Neural cell (in vitro differentiated cells): ENCODE data around the gene RASSF4. TPM values are rescaled to one million over a fixed set of nuclear protein-coding genes. Genes with fewer than 3 reads are reported as not detected.

Source experiments
- H2AFZ ChIP-seq: fragments of 200-600, 300-800 bp; sonication (generic), shearing (Covaris generic); 2 replicates; pipeline ENCODE4 v1.6.0; 2014; ENCODE audit warnings: low read depth, mild to moderate bottlenecking, antibody characterized with exemption, low read length, moderate library complexity
- H3F3A ChIP-seq: fragments of 200-600 bp; shearing (Covaris generic); 2 replicates; pipeline ENCODE4 v1.6.1; 2016; ENCODE audit warnings: mild to moderate bottlenecking, moderate library complexity, mixed read lengths, antibody characterized with exemption, low read length; ENCODE audit not compliant: insufficient read depth, poor library complexity, severe bottlenecking
- H3K27ac ChIP-seq: fragments of 200-600, 300-800 bp; sonication (generic), shearing (Covaris generic); 2 replicates; pipeline ENCODE4 v1.5.1; 2014; ENCODE audit warnings: mild to moderate bottlenecking, low read length, moderate library complexity
- H3K27me3 ChIP-seq: fragments of 300-800, 200-600 bp; sonication (generic), shearing (Covaris generic); 2 replicates; pipeline ENCODE4 v1.6.0; 2014; ENCODE audit warnings: mild to moderate bottlenecking, low read depth, low read length, moderate library complexity; ENCODE audit not compliant: insufficient read depth
- H3K36me3 ChIP-seq: fragments of 300-800, 200-600 bp; sonication (generic), shearing (Covaris generic); 2 replicates; pipeline ENCODE4 v1.5.1; 2014; ENCODE audit warnings: mild to moderate bottlenecking, antibody characterized with exemption, low read length, moderate library complexity; ENCODE audit not compliant: insufficient read depth
- H3K4me2 ChIP-seq: fragments of 300-800, 200-600 bp; sonication (generic), shearing (Covaris generic); 2 replicates; pipeline ENCODE4 v1.6.0; 2014; ENCODE audit warnings: mild to moderate bottlenecking, low read length
- H3K4me3 ChIP-seq: fragments of 300-800, 200-600 bp; sonication (generic), shearing (Covaris generic); 2 replicates; pipeline ENCODE4 v1.5.1; 2014; ENCODE audit warnings: mild to moderate bottlenecking, low read length, moderate library complexity
- H3K79me2 ChIP-seq: fragments of 200-600 bp; shearing (Covaris generic); replicated peaks from 2 replicates; pipeline ENCODE4 v1.6.0; 2014; ENCODE audit warnings: mild to moderate bottlenecking, low read length, moderate library complexity; ENCODE audit not compliant: insufficient read depth
- H3K9ac ChIP-seq: fragments of 300-800, 200-600 bp; sonication (generic), shearing (Covaris generic); 2 replicates; pipeline ENCODE4 v1.6.1; 2016; ENCODE audit warnings: mild to moderate bottlenecking, low read length, mixed read lengths
- H3K9me2 ChIP-seq: fragments of 200-600 bp; shearing (Covaris generic); 2 replicates; pipeline ENCODE4 v1.6.1; 2016; ENCODE audit warnings: mild to moderate bottlenecking, low read length, mixed read lengths; ENCODE audit not compliant: insufficient read depth
- H3K9me3 ChIP-seq: fragments of 200-600, 300-800 bp; sonication (generic), shearing (Covaris generic); 2 replicates; pipeline ENCODE4 v1.6.1; 2016; ENCODE audit warnings: mild to moderate bottlenecking, mixed run types, low read length, moderate library complexity, mixed read lengths
- H4K20me1 ChIP-seq: fragments of 200-600 bp; shearing (Covaris generic); 2 replicates; pipeline ENCODE4 v1.6.1; 2016; ENCODE audit warnings: mild to moderate bottlenecking, mixed run types; ENCODE audit not compliant: insufficient read depth
- CTCF ChIP-seq: fragments of 450-650 bp; IDR thresholded peaks from 2 replicates; pipeline ENCODE4 v1.5.1; 2014; ENCODE audit warnings: antibody characterized with exemption, mild to moderate bottlenecking, moderate library complexity; ENCODE audit not compliant: poor library complexity, severe bottlenecking
- EP300 ChIP-seq: fragments of 450-650 bp; conservative IDR thresholded peaks from 2 replicates; pipeline ENCODE4 v1.6.1; 2014; ENCODE audit warnings: antibody characterized with exemption, mild to moderate bottlenecking, moderate library complexity; ENCODE audit not compliant: poor library complexity, severe bottlenecking
- EZH2 ChIP-seq: fragments of 200-600, 300-800 bp; shearing (Covaris generic), sonication (generic); IDR thresholded peaks from 2 replicates; pipeline ENCODE4 v1.6.1; 2014; ENCODE audit warnings: antibody characterized with exemption, low read length, borderline replicate concordance, mild to moderate bottlenecking; ENCODE audit not compliant: insufficient read depth, poor library complexity, severe bottlenecking
- MXI1 ChIP-seq: fragments of 450-650 bp; conservative IDR thresholded peaks from 2 replicates; pipeline ENCODE4 v1.6.1; 2014; ENCODE audit warnings: antibody characterized with exemption, mild to moderate bottlenecking; ENCODE audit not compliant: poor library complexity, severe bottlenecking
- POLR2AphosphoS5 ChIP-seq: IDR thresholded peaks from 2 replicates; pipeline ENCODE4 v1.6.1; 2012
- RAD21 ChIP-seq: fragments of 450-650 bp; conservative IDR thresholded peaks from 2 replicates; pipeline ENCODE4 v1.6.1; 2014; ENCODE audit warnings: antibody characterized with exemption, mild to moderate bottlenecking, moderate library complexity
- REST ChIP-seq: IDR thresholded peaks from 2 replicates; pipeline ENCODE4 v1.6.1; 2012; ENCODE audit warnings: borderline replicate concordance
- SMC3 ChIP-seq: fragments of 450-650 bp; conservative IDR thresholded peaks from 2 replicates; pipeline ENCODE4 v1.6.1; 2014; ENCODE audit warnings: antibody characterized with exemption, mild to moderate bottlenecking, moderate library complexity; ENCODE audit not compliant: poor library complexity
- TAF1 ChIP-seq: IDR thresholded peaks from 2 replicates; pipeline ENCODE4 v1.6.1; 2012; ENCODE audit warnings: low read depth
- polyA plus RNA-seq: library from polyadenylated mRNA; depleted of rRNA; stranded (reverse); fragments of >200 nt; gene quantifications from 2 replicates; pipeline ENCODE4 v1.2.3, GENCODE V29; 2014

The RASSF4 gene
- polyA plus RNA-seq, 1 donor from 2014 or later: 10.2 TPM

GRCh38 chr10:45001381-45002148 lies 42.0 kb downstream of the RASSF4 start:
- peak overlapping the region; percentile 74 for H3K4me3 ChIP-seq
- H3K4me2 ChIP-seq: peak overlapping the region; percentile 44
- TF ChIP-seq POLR2AphosphoS5 (no peak), MXI1 (no peak), CTCF (peak; percentile 33)
- H3K27ac ChIP-seq: peak overlapping the region; percentile 62
- H3K79me2 ChIP-seq: peaks cover 14% of the 10 kb centered on the region
- no peaks in the 10 kb centered on the region for H3K9me3 ChIP-seq
- H3K27me3 ChIP-seq: no peaks in the 10 kb centered on the region
- peak overlapping the region; percentile 42 for H2AFZ ChIP-seq
- no peaks in the 10 kb centered on the region for H3F3A ChIP-seq
- H3K36me3 ChIP-seq: no peaks in the 10 kb centered on the region
- H3K9ac ChIP-seq: peak overlapping the region; percentile 70
- no peaks in the 10 kb centered on the region for H3K9me2 ChIP-seq
- no peaks in the 10 kb centered on the region for H4K20me1 ChIP-seq

GRCh38 chr10:45003432-45004000 lies 43.9 kb downstream of the RASSF4 start:
- Histone ChIP-seq H3K9me3 (no peaks in the 10 kb centered on the region), H4K20me1 (no peaks in the 10 kb centered on the region), H3K4me2 (no peak overlapping the region), H2AFZ (no peak overlapping the region), H3K9ac (no peak overlapping the region), H3K27ac (no peak overlapping the region), H3K36me3 (no peaks in the 10 kb centered on the region), H3K79me2 (peaks cover 14% of the 10 kb centered on the region), H3K27me3 (no peaks in the 10 kb centered on the region), H3K9me2 (no peaks in the 10 kb centered on the region), H3K4me3 (no peak overlapping the region), H3F3A (no peaks in the 10 kb centered on the region)
- no peak for TF ChIP-seq EP300
- no peak for TF ChIP-seq MXI1
- no peak for TF ChIP-seq POLR2AphosphoS5

GRCh38 chr10:45004661-45005060 lies 45.1 kb downstream of the RASSF4 start:
- no peak overlapping the region for H3K4me3 ChIP-seq
- no peak overlapping the region for H2AFZ ChIP-seq
- TF ChIP-seq REST (no peak), CTCF (no peak), TAF1 (no peak), EZH2 (no peak), MXI1 (no peak), POLR2AphosphoS5 (no peak), EP300 (no peak), RAD21 (no peak), SMC3 (no peak)
- no peaks in the 10 kb centered on the region for H3K36me3 ChIP-seq
- H3K9me3 ChIP-seq: no peaks in the 10 kb centered on the region
- H3F3A ChIP-seq: no peaks in the 10 kb centered on the region
- H3K79me2 ChIP-seq: peaks cover 14% of the 10 kb centered on the region
- no peaks in the 10 kb centered on the region for H4K20me1 ChIP-seq
- H3K27ac ChIP-seq: no peak overlapping the region
- H3K9ac ChIP-seq: no peak overlapping the region
- no peaks in the 10 kb centered on the region for H3K9me2 ChIP-seq
- no peaks in the 10 kb centered on the region for H3K27me3 ChIP-seq
- H3K4me2 ChIP-seq: no peak overlapping the region
